22Rv1 (cell line): ENCODE results near the gene PARP8.

Experiments
- H3K27ac ChIP-seq: fragments of 450-650 bp; 2 replicates; pipeline ENCODE4 v1.5.1; 2017
- ZFX ChIP-seq: fragments of 450-650 bp; IDR thresholded peaks from 2 replicates; pipeline ENCODE4 v1.6.1; 2017; ENCODE audit warnings: antibody characterized with exemption, borderline replicate concordance
- TF ChIP-seq, protein P1 (sequence below): fragments of 450-650 bp; IDR thresholded peaks from 2 replicates; pipeline ENCODE4 v1.5.1; 2017; ENCODE audit warnings: mild to moderate bottlenecking

The PARP8 gene

GRCh38 chr5:50786073-50786472 lies 119.6 kb downstream of the PARP8 start:
- H3K27ac ChIP-seq = no peak overlapping the region
- no peak for TF ChIP-seq ZFX
- TF ChIP-seq, protein P1, sequence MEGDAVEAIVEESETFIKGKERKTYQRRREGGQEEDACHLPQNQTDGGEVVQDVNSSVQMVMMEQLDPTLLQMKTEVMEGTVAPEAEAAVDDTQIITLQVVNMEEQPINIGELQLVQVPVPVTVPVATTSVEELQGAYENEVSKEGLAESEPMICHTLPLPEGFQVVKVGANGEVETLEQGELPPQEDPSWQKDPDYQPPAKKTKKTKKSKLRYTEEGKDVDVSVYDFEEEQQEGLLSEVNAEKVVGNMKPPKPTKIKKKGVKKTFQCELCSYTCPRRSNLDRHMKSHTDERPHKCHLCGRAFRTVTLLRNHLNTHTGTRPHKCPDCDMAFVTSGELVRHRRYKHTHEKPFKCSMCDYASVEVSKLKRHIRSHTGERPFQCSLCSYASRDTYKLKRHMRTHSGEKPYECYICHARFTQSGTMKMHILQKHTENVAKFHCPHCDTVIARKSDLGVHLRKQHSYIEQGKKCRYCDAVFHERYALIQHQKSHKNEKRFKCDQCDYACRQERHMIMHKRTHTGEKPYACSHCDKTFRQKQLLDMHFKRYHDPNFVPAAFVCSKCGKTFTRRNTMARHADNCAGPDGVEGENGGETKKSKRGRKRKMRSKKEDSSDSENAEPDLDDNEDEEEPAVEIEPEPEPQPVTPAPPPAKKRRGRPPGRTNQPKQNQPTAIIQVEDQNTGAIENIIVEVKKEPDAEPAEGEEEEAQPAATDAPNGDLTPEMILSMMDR = no peak

- TF ChIP-seq ZFX = no peak
- TF ChIP-seq, protein P1 = no peak
- no peak overlapping the region for H3K27ac ChIP-seq
Measured at GRCh38 chr5:50791813-50792212, 125.4 kb downstream of the PARP8 start.

DNA sequence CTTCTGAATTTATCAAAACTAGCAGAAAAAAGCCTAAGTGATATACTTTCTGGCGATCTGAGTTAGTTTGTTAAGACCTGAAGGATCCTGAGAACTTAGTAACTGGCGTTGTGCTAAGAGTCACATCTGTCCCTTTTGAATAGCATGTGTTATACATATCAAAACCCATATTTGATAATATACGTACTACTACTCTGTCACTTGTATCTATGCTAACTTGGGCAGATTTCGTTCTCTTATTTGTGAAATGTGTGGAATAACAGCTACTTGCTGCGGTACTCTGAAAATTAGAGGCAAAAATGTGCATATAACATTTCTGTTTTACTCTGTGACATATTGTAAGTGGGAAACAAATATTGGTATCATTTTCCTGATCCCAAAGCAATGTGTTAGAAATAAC lies 126.4 kb downstream of the PARP8 start:
- TF ChIP-seq, protein P1 = no peak
- no peak for TF ChIP-seq ZFX
- H3K27ac ChIP-seq = no peak overlapping the region

DNA sequence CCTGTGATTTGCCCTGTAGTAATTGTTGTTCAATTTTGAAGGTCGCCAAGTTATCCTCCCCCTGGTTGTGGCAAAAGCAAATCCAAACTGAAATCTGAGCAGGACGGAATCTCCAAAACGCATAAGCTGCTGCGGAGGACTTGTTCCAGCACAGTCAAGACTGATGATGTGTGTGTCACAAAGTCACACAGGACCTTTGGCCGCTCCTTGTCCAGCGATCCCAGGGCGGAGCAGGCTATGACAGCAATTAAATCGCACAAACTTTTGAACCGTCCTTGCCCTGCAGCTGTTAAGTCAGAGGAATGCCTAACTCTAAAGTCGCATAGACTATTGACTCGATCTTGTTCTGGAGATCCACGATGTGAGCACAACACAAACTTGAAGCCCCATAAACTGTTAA lies 128.4 kb downstream of the PARP8 start:
- no peak overlapping the region for H3K27ac ChIP-seq
- no peak for TF ChIP-seq ZFX
- TF ChIP-seq, protein P1 = no peak

GRCh38 chr5:50798002-50798401 lies 131.6 kb downstream of the PARP8 start:
- TF ChIP-seq, protein P1 = no peak
- no peak for TF ChIP-seq ZFX
- H3K27ac ChIP-seq = no peak overlapping the region

GRCh38 chr5:50799596-50799995 lies 133.2 kb downstream of the PARP8 start:
- TF ChIP-seq, protein P1 = no peak
- no peak for TF ChIP-seq ZFX
- no peak overlapping the region for H3K27ac ChIP-seq

DNA sequence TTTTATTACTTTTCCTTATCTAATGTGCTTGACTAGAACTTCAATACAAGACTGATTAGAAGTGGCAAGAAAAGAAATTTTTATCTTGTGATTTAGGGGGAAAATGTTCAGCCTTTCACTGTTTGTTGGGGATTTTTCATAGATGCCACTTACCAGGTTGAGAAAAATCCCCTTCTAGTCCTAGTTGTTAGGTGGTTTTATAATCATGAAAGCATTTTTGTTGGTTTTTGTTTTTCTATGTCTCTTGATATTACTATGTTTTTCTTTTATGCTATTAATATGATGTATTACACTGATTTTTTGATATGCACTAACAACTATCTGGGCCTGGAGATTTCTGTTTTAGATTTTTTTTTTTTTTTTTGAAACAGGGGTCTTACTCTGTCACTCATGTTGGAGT lies 134.0 kb downstream of the PARP8 start:
- no peak overlapping the region for H3K27ac ChIP-seq
- TF ChIP-seq, protein P1 = no peak
- no peak for TF ChIP-seq ZFX
